SK-MEL-5 (cell line): ENCODE data around the gene ZBTB7C. TPM values are rescaled to one million over a fixed set of nuclear protein-coding genes. Genes with fewer than 3 reads are reported as not detected.
A peak's percentile ranks its signal among the peaks of the same experiment; 100 is the strongest.

ENCODE experiments used
- DNase-seq: peaks from one replicate; pipeline ENCODE4 v3.0.0-alpha.2; 2016; ENCODE audit warnings: low read depth, low spot score
- in situ Hi-C: cut with HindIII; loops from 2 replicates; pipeline ENCODE4 v1.10.0; 2016; ENCODE audit warnings: low sequenced_read_pairs, high pct_unique_total_duplicates, low pct_unique_long_range_greater_than_20kb
- total RNA-seq: library from RNA; depleted of rRNA; stranded (reverse); fragments of >200 nt; shearing (Covaris generic); gene quantifications from 2 replicates; pipeline ENCODE4 v1.2.3, GENCODE V29; 2014

Gene ZBTB7C
- total RNA-seq, 1 experiment from 2014 or later = not detected

DNA sequence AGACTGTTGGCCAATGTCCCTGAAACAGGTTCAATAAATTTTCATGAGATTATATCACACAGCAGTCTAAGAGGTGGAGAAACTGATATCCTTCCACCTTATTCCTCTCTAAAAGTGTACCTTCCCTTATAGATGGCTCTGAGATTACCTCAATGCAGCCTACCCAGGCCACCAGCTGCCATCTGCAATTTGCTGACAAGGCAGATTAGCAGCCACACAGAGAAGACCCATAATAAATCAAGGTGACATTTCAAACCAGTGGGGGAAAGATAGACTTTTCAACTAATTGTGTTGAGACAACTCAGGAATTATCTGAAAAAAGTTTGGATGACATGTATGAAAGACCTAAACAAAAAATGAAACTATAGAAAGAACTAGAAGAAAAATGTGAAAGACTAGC lies 43.2 kb downstream of the ZBTB7C start:
- DNase-seq = no peak
- in situ Hi-C loops = no loop called here

- in situ Hi-C loops = no loop called here
- no peak for DNase-seq
These were observed 45.0 kb downstream of the ZBTB7C start for GRCh38 chr18:48364146-48364545.

DNA sequence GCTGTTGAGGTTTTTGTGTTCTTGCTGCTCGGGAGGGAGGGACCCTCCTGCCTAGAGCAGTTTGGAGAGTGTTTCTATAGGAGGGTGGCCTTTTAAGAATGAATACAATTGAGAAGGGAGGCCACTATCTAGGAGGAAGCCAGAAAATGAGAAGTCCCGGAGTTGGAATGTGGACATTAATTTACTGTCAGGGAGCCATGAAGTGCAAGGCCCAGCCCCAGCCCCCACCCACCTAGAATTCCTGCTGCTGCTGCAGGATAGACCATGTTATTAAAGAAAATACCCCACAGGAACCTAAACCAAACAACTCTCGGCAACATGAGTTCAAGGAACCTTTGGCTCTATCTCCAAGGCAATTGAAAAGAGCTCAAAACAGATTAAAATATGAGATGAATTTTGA lies 46.0 kb downstream of the ZBTB7C start:
- in situ Hi-C loops = no loop called here
- DNase-seq = no peak

DNA sequence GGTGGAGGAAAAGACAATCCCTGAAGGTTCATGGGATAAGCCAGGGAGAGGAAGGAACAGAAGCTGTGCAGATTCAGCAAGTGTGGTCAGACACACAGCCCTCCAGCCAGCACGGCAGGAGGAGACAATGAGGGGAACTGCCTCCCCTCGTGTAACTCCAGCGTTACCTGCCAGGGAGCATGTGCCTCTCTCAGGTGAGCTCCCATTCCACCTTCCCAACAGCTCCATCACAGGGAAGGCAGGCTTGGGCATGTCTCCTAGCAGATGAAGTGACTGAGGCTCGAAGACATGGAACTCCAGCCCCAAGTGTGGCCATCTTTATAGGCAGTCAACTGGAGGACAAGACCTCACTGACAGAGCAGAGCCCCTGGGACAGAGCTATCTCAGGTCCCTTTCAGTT lies 47.4 kb downstream of the ZBTB7C start:
- no peak for DNase-seq
- in situ Hi-C loops = no loop called here

DNA sequence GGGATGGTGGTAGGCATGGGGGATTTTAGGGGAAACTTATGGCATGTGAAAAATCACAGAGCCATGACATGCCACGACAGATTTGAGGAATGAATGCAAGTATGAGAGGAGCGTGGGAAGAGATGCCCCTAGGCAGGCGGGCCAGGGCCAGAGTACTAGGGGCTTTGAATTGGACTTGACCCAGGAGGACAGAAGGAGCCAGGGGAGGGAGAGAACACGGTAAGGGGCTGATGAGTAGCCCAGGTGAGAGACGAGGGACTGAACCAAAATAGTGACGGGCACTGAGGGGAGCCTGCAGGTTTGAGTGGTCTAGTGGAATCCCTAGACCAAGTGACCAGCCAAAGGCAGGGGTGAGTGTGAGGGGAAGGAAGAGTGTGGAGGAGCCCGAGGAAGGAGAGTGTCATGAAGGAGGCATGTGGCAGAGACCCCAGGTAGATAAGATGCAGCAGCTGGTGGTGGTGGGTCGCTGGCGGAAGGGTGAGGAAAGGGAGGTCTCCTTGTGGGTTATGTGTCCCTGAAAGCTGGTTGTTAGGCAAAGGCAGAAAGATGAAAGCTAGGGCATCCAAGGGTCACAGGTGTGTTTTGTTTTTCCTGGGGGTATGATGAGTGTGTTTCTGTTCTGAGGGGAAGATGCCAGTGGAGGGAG lies 48.7 kb downstream of the ZBTB7C start:
- in situ Hi-C loops = no loop called here
- DNase-seq = no peak

- in situ Hi-C loops = no loop called here
- DNase-seq = no peak
These were observed 49.6 kb downstream of the ZBTB7C start for GRCh38 chr18:48359626-48360025.

GRCh38 chr18:48358868-48359267 lies 50.3 kb downstream of the ZBTB7C start:
- in situ Hi-C loops = no loop called here
- DNase-seq = no peak

DNA sequence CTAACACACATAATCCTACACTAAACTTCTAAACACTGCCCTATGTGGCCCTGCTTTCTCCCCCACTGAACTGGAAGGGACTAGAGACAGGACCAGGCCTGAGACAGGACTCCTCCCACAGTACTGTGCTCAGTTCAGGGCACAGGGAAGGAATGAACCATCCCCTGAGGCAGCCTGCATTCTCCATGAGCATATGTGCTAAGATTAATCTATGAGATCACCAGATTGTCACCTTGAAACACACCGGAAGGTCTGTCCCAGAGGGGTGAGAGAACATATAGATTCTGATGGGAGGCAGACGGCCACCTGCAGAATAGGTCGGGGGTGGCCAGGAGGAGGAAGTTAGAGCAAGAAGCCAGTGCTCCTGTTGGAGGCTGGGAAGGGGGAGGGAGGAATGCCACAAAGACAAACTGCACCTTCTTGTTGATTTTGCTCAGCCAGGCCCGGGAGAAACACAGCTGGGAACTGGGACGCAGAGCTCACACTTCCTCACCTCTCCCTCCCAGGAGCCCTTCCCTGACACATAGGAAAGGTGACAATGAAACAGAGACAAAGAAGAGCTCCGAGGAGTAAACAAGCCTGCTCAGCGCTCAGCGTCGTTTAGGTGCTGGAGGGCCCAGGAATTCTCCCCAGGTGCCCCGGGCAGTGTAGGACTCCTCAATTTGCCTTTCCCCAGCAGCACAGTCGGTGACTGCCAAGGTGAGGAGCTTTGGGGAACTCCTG lies 52.1 kb downstream of the ZBTB7C start:
- DNase-seq = no peak
- in situ Hi-C loops = no loop called here

GRCh38 chr18:48356151-48356745 lies 52.9 kb downstream of the ZBTB7C start:
- DNase-seq = no peak
- in situ Hi-C loops = no loop called here

GRCh38 chr18:48355276-48356115 lies 53.7 kb downstream of the ZBTB7C start:
- DNase-seq = no peak
- in situ Hi-C loops = no loop called here

- in situ Hi-C loops = no loop called here
- no peak for DNase-seq
These were observed 54.4 kb downstream of the ZBTB7C start for GRCh38 chr18:48354746-48355260.

GRCh38 chr18:48352051-48352755 lies 57.0 kb downstream of the ZBTB7C start:
- in situ Hi-C loops = no loop called here
- DNase-seq = no peak

GRCh38 chr18:48351216-48352050 lies 57.8 kb downstream of the ZBTB7C start:
- in situ Hi-C loops = no loop called here
- DNase-seq = no peak

- DNase-seq = no peak
- in situ Hi-C loops = no loop called here
These were observed 60.4 kb downstream of the ZBTB7C start for GRCh38 chr18:48348739-48349138.

DNA sequence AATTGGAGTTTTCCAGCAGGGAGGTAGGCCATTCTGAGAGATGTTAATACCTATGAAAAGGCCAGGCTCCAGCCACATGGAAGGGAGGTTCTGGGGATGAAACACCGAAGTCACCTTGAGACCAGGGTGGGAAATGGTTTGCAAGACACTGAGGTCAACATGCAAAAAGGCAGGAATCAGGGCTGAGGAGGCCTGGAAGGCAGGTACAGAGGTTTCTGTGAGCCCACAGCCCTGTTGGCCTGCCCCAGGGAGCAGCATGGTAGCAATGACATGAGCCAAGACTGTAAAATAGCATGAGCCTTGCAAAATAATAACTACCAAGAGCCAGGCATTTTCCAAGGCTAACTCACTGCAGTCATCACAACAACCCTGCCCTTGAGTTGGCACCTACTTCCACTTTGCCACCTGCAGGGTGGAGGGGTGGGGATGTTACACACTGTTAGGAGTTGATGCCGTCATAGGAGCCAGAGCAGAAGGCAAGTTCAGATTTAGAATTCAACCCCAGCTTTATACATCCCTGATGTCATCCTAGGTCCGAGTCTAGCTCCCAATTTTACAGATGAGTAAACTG lies 61.3 kb downstream of the ZBTB7C start:
- in situ Hi-C loops = no loop called here
- no peak for DNase-seq

DNA sequence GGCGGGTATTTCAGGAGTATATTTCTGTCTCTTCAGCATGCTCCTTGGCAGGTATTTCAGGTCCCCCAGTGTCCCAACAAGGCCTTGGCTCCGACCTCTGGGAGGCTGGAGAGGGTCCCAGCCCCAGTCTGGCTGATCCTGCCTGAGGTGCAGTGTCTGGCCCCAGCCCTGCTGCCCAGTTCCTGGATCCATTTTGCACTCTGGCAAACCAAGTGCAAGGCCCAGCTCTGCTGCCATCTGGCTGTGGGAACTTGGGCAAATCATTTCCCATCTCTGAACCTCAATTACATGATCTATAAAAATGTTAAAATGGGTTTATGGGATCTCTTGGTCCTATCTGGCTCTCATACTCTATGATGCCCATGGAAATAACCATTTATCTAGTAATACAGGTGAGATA lies 63.6 kb downstream of the ZBTB7C start:
- in situ Hi-C loops = no loop called here

More for the DNA sequence above, 63.6 kb downstream of the ZBTB7C start:
- DNase-seq = peak; percentile 44
